RWPE1 (cell line): ENCODE results near the gene HSD17B2.
"Not testable (repeated sequence)": the region's sequence is repeated elsewhere in the genome, so short reads cannot be mapped to it uniquely, and the experiment has no call there.

Source experiments
- CTCF ChIA-PET: fragments of 350-600 bp; sonication (Branson Sonifier 250); formaldehyde crosslinking; extraction: SDS; loops from one replicate; lab custom pipeline; 2021; lab: Yijun Ruan, JAX
- POLR2A ChIA-PET: fragments of 400-600 bp; formaldehyde crosslinking; extraction: SDS; loops from one replicate; lab custom pipeline; 2020; ENCODE audit warnings: antibody characterized with exemption; ENCODE audit not compliant: low non-redundant PET; lab: Yijun Ruan, JAX
- DNase-seq: peaks from one replicate; pipeline ENCODE4 v3.0.0; 2012; ENCODE audit warnings: low spot score
- H3K27ac ChIP-seq: fragments of 450-650 bp; 2 replicates; pipeline ENCODE4 v1.5.1; 2017
- CTCF ChIP-seq: fragments of 450-650 bp; conservative IDR thresholded peaks from 2 replicates; pipeline ENCODE4 v1.5.1; 2017; ENCODE audit warnings: low read depth, mild to moderate bottlenecking

HSD17B2 gene

DNA sequence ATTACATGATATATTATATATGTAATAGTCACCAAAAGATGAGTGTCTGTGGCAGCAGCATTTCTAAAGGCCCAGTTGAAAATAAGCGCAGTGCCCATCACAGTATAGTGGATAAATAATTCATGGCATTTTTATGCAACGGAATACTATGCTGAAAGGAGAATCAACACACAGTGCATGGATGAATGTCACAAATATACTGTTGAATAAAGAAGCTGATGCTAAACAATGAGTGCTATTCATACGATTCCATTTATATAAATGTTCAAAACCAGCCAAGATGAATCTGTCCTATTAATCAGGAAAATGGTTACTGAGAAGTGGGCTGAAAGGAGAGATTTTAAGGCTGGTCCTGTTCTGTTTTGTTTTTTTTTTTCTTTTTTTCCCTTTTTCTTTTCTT is 61.6 kb downstream of the HSD17B2 start:
- no peak overlapping the region for H3K27ac ChIP-seq
- CTCF ChIA-PET, result interaction anchor here (0.6 kb wide), 1 partner anchor 1917 kb away, joined by 3 read pairs; no protein-coding TSS in a partner anchor

DNA sequence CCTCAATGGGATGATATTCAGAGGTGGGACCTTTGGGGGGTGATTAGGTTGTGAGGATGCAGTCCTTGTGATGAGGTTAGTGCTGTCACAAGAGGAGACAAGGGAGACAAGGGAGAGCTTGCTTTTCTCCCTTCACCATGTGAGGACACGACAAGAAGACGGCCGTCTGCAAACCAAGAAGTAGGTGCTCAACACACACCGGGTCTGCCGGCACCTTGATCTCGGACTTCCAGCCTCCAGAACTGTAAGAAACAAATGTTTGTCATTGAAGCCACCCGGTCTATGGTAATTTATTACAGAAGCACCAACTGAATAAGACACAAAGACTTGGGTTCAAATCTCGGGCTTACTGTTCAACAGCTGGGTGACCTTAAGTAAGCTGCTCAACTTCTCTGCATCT is 70.1 kb downstream of the HSD17B2 start:
- TF ChIP-seq CTCF, result no peak
- CTCF ChIA-PET, result no interaction called here
- POLR2A ChIA-PET, result no interaction called here

More for the DNA sequence above, 61.6 kb downstream of the HSD17B2 start:
- TF ChIP-seq CTCF, result no peak
- POLR2A ChIA-PET, result interaction anchor here (0.6 kb wide), 1 partner anchor 506 kb away, joined by 3 read pairs; no protein-coding TSS in a partner anchor
- DNase-seq, result no peak

GRCh38 chr16:82108100-82108499 is 73.0 kb downstream of the HSD17B2 start:
- TF ChIP-seq CTCF, result no peak
- DNase-seq, result no peak
- CTCF ChIA-PET, result no interaction called here
- POLR2A ChIA-PET, result no interaction called here
- H3K27ac ChIP-seq, result no peak overlapping the region

More for the DNA sequence above, 70.1 kb downstream of the HSD17B2 start:
- no peak overlapping the region for H3K27ac ChIP-seq
- DNase-seq, result no peak

DNA sequence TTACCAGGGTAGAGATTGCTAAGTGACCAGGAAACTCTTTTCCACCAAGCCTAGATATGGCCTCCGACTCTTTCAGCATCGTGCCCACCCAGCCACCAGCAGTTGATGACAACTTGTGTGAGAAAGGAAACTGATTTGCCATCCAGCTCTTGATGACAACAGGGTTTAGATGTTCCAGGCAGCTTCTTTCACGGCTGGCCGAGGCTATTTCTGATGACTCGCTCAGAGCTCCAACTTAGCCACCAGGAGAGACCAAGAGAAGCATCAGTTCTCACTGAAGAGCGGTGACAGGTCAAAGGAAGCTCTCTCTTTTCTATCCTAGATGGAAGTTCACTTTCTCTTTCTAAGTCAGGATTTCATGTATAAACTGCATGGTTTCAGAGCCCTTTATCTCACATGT is 73.7 kb downstream of the HSD17B2 start:
- ChIA-PET CTCF (interaction anchor here (0.6 kb wide), 1 partner anchor 382 kb away, joined by 3 read pairs; no protein-coding TSS in a partner anchor), POLR2A (no interaction called here)
- no peak for TF ChIP-seq CTCF
- no peak overlapping the region for H3K27ac ChIP-seq
- no peak for DNase-seq

GRCh38 chr16:82109266-82109665 is 74.2 kb downstream of the HSD17B2 start:
- CTCF ChIA-PET, result interaction anchor here (0.6 kb wide), 1 partner anchor 381 kb away, joined by 3 read pairs; no protein-coding TSS in a partner anchor
- POLR2A ChIA-PET, DNase-seq, H3K27ac ChIP-seq: not testable (repeated sequence)

DNA sequence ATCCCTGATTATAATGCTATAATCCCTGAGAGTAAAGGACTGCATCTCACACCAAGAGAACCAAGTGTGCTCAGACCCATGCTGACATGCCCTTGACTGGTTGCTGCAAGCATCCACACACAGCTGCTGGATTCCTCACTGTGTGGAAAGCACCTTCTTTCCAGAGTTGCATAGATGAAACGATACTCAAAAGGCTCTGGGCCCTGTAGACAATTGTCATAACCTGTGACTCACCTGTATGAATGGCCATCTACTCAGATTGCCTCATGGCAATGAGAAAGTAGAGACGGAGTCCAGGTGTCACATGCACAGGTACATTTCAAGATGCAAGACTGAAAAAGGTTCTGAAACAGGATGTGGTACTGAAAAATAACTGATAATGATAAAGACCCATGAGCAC is 76.9 kb downstream of the HSD17B2 start:
- TF ChIP-seq CTCF, result no peak
- ChIA-PET POLR2A (interaction anchor here (0.5 kb wide), 1 partner anchor 59 kb away, joined by 3 read pairs; no protein-coding TSS in a partner anchor), CTCF (no interaction called here)
- no peak overlapping the region for H3K27ac ChIP-seq
- peak; percentile 13 for DNase-seq

GRCh38 chr16:82113741-82114140 is 78.7 kb downstream of the HSD17B2 start:
- H3K27ac ChIP-seq, result no peak overlapping the region
- POLR2A ChIA-PET, result no interaction called here
- no peak for TF ChIP-seq CTCF
- CTCF ChIA-PET, result interaction anchor here (0.6 to 1.4 kb wide), 2 partner anchors 10 to 224 kb away, joined by 3 to 4 read pairs; no protein-coding TSS in a partner anchor
- DNase-seq, result no peak
